Pancreas (tissue), 10 donors: ENCODE measurements around the gene SLC12A8. TPM values are rescaled to one million over a fixed set of nuclear protein-coding genes. Genes with fewer than 3 reads are reported as not detected.

Experiments used
- ATAC-seq, 4 donors: fragments of 200-7000 bp; cut with Tn5 transposase; one replicate each; pipeline versions ENCODE4 v1.8.0 to v1.9.1; 2020; ENCODE audit warnings: mild to moderate bottlenecking in 4 of 4, moderate library complexity in 4 of 4
- DNase-seq, 6 donors: peaks; one replicate each; pipeline ENCODE4 v3.0.0-alpha.2; 2020
- FAIRE-seq: peaks from 2 replicates; lab custom pipeline; 2012; peaks lifted over from hg19 to GRCh38; lab: Jason Lieb, UNC
- H3K27ac ChIP-seq, 4 donors: fragments of 200-600 bp; sonication (generic); 1 replicate in 3 of 4; 2 replicates in 1 of 4; pipeline versions ENCODE4 v1.5.0 to v1.8.0; 2020
- H3K27me3 ChIP-seq, 4 donors: fragments of 200-600 bp; one replicate each; pipeline ENCODE4 v1.8.0; 2021
- H3K36me3 ChIP-seq, 3 donors: fragments of 200-600 bp; sonication (generic) in 1 of 3; one replicate each; pipeline versions ENCODE4 v1.5.0 to v1.8.0; 2020 to 2021
- H3K4me1 ChIP-seq, 3 donors: fragments of 200-600 bp; one replicate each; pipeline ENCODE4 v1.8.0; 2021
- H3K4me3 ChIP-seq, 4 donors: fragments of 200-600 bp; sonication (generic) in 2 of 4; one replicate each; pipeline versions ENCODE4 v1.5.0 to v1.8.0; 2020 to 2021
- H3K9me3 ChIP-seq, 4 donors: fragments of 200-600 bp; one replicate each; pipeline ENCODE4 v1.8.0; 2021
- CTCF ChIP-seq, 4 donors: fragments of 200-600 bp; sonication (generic) in 3 of 4; IDR thresholded peaks; one replicate each; pipeline versions ENCODE4 v1.5.0 to v1.8.0; 2021; ENCODE audit warnings: antibody characterized with exemption in 4 of 4
- WGBS, 2 donors: extraction: QIAGEN DNeasy Blood & Tissue Kit; methylation state at CpG; one replicate each; pipeline ENCODE4 v1.1.7; 2013; 5-methylcytosine and 5-hydroxymethylcytosine counted together
- intact Hi-C, 3 donors: fragments of 100-400 bp; cut with DNase I; formaldehyde crosslinking; loops; one replicate each; pipeline versions ENCODE4 v1.11.1 to v1.14.2; 2022
- microRNA-seq, 2 donors: library from miRNA; unstranded; fragments of <30 nt; microRNA quantifications; one replicate each; pipeline versions ENCODE4 to v1.1.0, GENCODE V29; 2019 to 2020
- polyA plus RNA-seq, 2 donors: library from polyadenylated mRNA; stranded (reverse); fragments of 200-250 nt; gene quantifications; one replicate each; pipeline ENCODE4 v1.2.3, GENCODE V29; 2013
- total RNA-seq, 6 donors: library from RNA; stranded (reverse); fragmentation: NEBNext Ultra II Directional in 4 of 6; extraction: Animal tissue kit (Norgen Biotek cat#: 25700) in 4 of 6; gene quantifications; one replicate each; pipeline versions ENCODE4 v1.2.1 to v1.2.4, GENCODE V29; 2021 to 2023
- donor health status: healthy with polysubstance abuse.
- donor health status: DM: no; HTN: no; CAD: no; lungs with moderate emphysema.
- donor health status: DM: no; HTN: no; CAD: no.
- donor health status: control.
- donor health status: control.
- donor health status: Bipolar disorder and iron deficiency.
- donor health status: DM: yes; HTN: yes; CAD: no.
- donor health status: DM: no; HTN: no; CAD: no.
- donor health status: DM: no; HTN: no; CAD: no.
- donor health status: DM: yes; HTN: yes; CAD: no.

SLC12A8 gene
- total and polyA plus RNA-seq, 8 donors = 6.6 to 16.2 (median 12.5) TPM

GRCh38 chr3:125033135-125033534, 179.4 kb downstream of the SLC12A8 start:
- peaks cover 0 to 13% (median 5%) of the 10 kb centered on the region in 3 donors for H3K4me1 ChIP-seq
- no peaks in the 10 kb centered on the region for H3K9me3 ChIP-seq
- ATAC-seq = peak; percentile 72 to 89 (median 82)
- TF ChIP-seq CTCF (IDR thresholded peaks at IDR 0.05) = no peak
- FAIRE-seq = no peak
- peak overlapping the region in 1 of 4 donors; percentile 35 for H3K27ac ChIP-seq
- H3K4me3 ChIP-seq = no peak overlapping the region
- intact Hi-C loops = no loop called here
- WGBS, 2 donors = 26 to 33% methylated on average over 5 of the region's 5 CpGs
- peak in 2 of 6 donors; percentile 43 to 64 for DNase-seq
- H3K27me3 ChIP-seq = no peaks in the 10 kb centered on the region
- H3K36me3 ChIP-seq = no peaks in the 10 kb centered on the region

- H3K27me3 ChIP-seq = no peaks in the 10 kb centered on the region
- TF ChIP-seq CTCF (IDR thresholded peaks at IDR 0.05) = no peak
- ATAC-seq (peak in 3 of 4 donors; percentile 11 to 28 (median 20)), FAIRE-seq (no peak), DNase-seq (no peak)
- H3K4me3 ChIP-seq = no peak overlapping the region
- intact Hi-C loops = no loop called here
- WGBS, 2 donors = 78% methylated on average over 3 of the region's 3 CpGs
- H3K4me1 ChIP-seq = peaks cover 0 to 13% (median 5%) of the 10 kb centered on the region in 3 donors
- H3K36me3 ChIP-seq = no peaks in the 10 kb centered on the region
- H3K9me3 ChIP-seq = no peaks in the 10 kb centered on the region
- H3K27ac ChIP-seq = peak overlapping the region in 1 of 4 donors; percentile 35
These were observed 179.9 kb downstream of the SLC12A8 start for GRCh38 chr3:125032683-125033082.

Small RNAs within 50 kb of the gene (microRNA-seq; reads per million reads assigned to microRNA genes)
- 0.77 to 1.2 reads per million in 2 donors for gene MIR5092

Other genes starting within 250 kb of the SLC12A8 start
- 10 to 100 TPM; 19.7 to 36.6 (median 22.2) TPM for gene HEG1, start 156.8 kb downstream of the SLC12A8 start, total RNA-seq
- 10 to 100 TPM in 1 of 2 donors, 1 to 10 TPM in 1; 9.6 to 11.3 TPM for gene HEG1, start 156.8 kb downstream of the SLC12A8 start, polyA plus RNA-seq
- 10 to 100 TPM; 16.4 to 31.2 (median 18.6) TPM for gene ZNF148, start 162.6 kb upstream of the SLC12A8 start, total RNA-seq
- gene ZNF148, start 162.6 kb upstream of the SLC12A8 start, polyA plus RNA-seq = 1 to 10 TPM; 2.1 to 4.6 TPM